GM18517 (cell line): ENCODE data around the gene COMMD4.
"Not testable (repeated sequence)": the region's sequence is repeated elsewhere in the genome, so short reads cannot be mapped to it uniquely, and the experiment has no call there.

Source experiments
- ATAC-seq: cut with Tn5 transposase; IDR thresholded peaks from one replicate; pipeline ENCODE4 v1.9.1; 2021; ENCODE audit warnings: mild to moderate bottlenecking, moderate library complexity; ENCODE audit not compliant: unreplicated experiment

Gene COMMD4

GRCh38 chr15:75335705-75336355 lies at the start of gene COMMD4:
Gene COMMD4 (plus strand): TSS chr15:75336063. CDS start chr15:75336090, 27 bp downstream.
- no peak for ATAC-seq

DNA sequence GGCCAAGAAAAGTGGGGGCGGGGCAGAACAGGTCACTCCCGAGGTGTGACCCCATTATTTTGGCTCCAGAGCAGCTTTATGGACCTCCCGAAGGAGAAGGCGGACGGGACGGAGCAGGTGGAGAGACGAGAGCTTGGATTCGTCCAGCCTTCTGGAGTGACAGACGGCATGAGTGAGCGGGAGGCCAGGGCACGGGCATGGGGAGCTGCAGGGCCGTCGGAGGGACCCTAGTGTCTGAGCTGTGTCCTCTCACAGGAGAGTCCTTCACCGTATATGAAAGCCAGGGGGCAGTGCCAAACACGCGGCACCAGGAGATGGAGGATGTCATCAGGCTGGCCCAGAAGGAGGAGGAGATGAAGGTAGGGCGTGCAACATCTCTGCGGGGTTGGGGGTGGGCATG lies 42.2 kb upstream of the COMMD4 start:
- not testable (repeated sequence) for ATAC-seq

DNA sequence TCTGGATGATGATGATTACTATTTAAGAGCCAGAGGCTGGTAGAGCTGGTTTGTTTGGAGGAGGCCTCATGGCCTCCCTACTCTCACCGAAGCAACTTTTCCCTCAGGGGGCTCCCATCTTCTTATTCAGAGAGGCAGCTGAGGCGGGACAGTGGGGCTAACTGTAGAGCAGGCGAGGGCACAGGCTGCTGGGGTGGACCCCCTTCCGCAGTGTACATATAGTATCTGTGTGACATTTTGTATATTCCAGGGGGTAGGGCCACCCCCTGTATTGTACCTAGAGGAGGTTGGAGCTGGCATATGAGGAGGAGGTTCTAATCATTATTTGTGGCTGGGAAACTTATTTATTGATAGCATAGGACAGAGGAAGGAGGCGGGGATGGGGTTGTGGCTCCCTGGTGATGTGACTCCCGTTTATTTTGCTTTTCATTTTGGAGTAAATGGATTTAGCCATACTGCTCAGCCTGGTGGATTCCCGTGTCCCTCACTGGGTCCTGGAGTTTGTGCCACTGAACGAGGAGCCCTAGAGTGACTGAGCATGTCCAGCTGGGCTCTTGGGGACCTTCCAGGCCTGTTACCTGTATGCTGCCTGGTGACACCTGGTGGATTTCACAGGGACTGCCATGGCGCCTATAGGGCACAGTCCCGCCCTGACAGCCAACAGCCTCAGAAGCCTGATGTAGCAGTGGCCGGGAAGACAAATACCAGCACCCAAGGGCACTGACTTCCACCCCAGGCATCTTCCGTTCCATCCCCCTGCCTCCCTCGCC lies 37.1 kb upstream of the COMMD4 start:
- ATAC-seq = not testable (repeated sequence)

DNA sequence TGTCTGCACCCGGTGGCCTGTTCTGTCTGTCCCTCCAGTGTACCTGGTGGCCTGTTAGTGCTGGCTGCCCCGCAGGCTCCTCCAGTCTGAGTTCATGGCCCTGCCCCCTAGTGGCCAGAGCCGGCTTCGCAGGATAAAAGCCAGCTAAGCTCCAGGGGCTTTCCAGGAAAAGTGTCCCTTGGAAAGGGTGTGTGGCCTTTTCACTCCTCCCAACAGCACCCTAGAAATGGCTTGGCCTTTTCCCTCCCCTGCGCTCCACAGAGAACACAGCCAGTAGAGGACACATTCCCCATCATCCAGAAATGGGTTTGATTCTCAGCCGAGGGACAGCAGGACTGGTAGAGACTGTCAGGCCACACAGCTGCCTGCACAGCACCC lies 36.6 kb upstream of the COMMD4 start:
- ATAC-seq = not testable (repeated sequence)

- ATAC-seq = not testable (repeated sequence)
Measured at GRCh38 chr15:75300026-75300425, 35.8 kb upstream of the COMMD4 start.

- ATAC-seq = no peak
Measured at GRCh38 chr15:75302318-75302717, 33.5 kb upstream of the COMMD4 start.

- not testable (repeated sequence) for ATAC-seq
Measured at GRCh38 chr15:75302753-75303152, 33.1 kb upstream of the COMMD4 start.

GRCh38 chr15:75306188-75306587 lies 29.7 kb upstream of the COMMD4 start:
- no peak for ATAC-seq

DNA sequence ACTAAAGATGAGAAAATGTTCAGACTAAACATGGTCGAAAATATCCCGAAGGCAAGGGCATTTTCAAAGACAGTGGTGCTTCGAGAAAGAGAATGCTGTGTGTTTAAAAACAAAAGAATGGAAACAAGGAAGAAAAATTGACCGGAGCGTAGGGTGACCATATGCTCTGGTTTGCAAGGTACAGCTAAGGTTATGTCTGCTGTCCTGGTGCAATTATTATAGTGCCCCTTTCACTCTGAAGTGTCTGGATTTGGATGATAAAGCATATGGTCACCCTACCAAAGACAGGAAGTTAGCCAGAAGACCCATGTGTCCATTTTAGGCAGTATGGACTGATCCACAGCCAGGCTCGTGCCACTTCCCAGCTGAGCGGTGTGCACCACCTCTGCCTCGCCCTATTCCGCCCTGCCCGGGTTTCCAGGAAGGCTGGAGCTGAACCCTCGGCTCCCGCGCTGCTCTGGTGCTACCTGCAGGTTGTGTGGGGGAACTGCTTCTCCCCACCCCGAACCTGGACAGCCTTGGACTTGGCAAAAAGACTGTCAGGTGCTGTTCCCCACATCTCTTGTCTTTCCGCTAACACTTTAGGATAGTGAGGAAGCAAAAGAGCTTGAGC lies 28.0 kb upstream of the COMMD4 start:
- no peak for ATAC-seq

DNA sequence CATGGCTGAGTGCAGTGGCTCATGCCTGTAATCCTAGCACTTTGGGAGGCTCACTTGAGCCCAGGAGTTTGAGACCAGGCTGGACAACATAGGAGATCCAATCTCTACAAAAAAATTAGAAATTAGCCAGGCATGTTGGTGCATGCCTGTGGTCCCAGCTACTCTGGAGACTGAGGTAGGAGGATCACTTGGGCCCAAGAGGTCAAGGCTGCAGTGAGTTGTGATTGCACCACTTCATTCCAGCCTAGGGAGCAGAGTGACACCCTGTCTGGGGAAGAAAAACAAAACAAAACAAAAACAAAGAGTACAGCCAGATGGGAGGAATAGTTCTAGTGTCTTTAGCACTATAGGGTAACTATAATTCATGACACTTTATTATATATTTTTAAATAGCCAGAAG lies 26.2 kb upstream of the COMMD4 start:
- ATAC-seq = no peak

DNA sequence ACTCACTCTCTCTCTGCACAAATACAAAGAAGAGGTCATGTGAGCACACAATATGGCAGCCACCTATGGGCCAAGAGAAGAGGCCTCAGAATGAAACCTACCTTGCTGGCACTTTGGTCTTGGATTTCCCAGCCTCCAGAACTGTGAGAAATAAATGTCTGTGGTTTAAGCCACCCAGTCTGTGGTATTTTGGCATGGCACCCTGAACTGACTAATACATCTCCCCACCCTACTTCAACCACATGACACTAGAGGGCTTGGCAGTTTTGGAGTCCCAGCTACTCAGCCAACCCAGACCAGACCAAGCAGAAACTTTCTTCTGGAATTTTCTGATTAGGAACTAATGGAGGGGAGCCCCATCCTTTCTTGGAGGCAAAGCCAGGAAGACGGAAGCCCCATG lies 23.3 kb upstream of the COMMD4 start:
- not testable (repeated sequence) for ATAC-seq

DNA sequence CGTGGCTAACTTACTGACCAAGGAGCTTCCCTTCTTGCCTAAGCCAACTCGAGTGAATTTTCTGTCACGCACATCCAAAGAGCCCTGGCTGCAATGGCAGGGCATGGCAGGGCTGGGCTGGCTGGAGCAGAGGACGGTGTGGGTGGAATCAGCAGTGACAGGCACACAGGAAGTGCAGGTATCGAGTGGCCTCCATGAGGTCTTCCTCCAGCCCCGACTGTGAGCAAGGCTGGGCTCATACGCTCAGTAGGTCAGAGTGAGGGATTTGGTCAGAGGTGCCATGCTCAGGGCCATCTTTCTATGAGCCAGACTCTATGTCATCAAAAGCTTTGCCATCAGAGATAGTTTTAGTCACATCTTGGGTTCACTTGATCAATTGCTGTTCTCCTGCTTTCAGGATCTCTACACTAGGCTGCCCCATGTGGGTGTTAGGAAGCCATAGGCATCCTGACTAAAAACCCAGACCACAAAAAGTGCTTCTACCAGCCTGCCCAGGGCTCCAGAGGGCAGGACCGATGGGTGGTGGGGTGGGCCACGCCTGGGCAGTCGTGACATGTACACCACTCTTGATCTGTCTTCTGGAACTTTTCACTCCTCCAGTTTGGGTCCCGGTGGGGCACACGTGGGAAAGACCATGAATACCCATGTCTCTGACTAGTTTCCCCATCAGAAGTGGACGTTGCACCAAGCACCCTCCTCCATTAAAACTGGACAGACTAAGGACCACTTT lies 22.6 kb upstream of the COMMD4 start:
- ATAC-seq = no peak

DNA sequence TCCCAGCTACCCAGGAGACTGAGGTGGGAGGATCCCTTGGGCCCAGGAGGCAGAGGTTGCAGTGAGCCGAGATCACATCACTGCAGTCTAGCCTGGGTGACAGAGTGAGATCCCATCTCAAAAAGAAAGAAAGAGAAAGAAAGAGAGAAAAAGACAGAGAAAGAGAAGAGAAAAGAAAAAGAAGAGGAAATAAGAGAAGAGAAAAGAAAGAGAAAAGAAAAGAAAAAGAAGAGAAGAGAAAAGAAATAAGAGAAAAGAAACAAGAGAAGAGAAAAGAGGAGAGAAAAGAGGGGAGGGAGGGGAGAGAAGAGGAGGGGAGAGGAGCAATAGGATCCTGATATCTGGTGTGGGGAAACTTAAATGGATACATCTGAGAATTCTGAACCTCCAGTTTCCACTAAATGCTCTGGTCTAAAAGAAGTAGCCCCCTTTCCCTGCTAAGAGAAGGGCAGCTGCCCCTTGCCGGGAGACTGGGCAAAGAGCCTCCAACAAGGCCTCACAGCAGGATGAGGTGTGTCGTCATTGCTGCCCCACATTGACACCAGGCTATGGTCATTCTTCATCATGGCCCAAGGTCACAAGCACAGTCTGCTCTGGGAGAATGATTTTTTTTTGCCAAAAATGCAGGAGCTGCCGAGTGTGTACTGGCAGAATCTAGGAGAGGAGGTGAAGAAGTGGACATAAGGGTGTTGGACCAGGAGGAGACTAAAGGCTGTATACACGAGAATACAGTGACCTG lies 21.1 kb upstream of the COMMD4 start:
- no peak for ATAC-seq

GRCh38 chr15:75319231-75319897 lies 16.5 kb upstream of the COMMD4 start:
- ATAC-seq = not testable (repeated sequence)

DNA sequence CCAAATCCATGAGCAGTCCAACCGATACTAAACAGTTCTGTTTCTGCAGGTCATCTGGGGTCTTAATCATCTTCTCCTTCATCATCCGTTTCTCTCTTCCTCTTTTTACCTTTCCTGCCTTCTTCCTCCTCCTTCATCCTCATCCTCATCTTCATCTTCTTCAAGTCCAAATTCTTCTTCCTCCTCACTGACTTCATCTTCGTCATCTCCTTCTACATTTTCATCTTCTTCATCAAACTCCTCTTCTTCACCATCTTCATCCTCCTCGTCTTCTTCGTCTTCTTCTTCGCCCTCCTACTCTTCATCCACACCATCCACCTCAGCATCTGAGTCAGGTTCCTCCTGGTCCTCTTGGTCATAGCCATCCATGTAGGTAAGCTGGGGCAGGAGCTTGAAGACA lies 14.2 kb upstream of the COMMD4 start:
- no peak for ATAC-seq

DNA sequence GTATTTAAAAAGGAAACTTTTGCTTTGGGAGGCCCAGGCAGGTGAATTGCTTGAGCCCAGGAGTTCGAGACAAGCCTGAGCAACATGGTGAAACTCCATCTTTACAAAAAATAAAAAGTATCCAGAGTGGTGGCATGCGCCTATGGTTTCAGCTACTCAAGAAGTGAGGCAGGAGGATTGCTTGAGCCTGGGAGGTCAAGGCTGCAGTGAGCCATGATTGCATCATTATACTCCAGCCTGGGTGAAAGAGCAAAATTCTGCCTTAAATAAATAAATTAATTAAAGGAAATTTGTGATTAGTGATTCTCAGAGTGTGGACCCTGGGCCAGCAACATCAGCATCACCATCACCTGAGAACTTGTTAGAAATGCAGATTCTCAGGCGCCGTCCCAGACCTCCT lies 9.9 kb upstream of the COMMD4 start:
- ATAC-seq = no peak

GRCh38 chr15:75327005-75327404 lies 8.9 kb upstream of the COMMD4 start:
- ATAC-seq = no peak

DNA sequence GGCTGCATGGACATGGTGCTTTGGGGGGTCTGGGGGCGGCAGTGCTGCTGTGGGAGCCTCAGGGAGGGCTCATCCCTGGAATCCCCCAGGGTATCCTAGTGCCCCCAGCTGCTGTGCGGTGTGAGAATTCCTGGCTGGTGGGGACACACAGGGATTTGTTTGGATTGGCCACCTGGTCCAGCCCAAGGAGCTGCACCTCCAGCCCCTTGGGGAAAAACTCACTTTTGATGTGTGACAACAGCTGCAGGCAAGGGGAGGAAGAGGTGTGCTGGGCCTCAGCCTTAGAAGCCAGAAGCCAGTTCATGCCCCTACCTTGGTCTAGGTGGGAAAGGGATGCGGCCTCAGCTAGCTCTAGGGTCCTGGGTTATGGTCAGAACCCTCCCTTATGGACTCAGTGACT lies 8.4 kb upstream of the COMMD4 start:
- no peak for ATAC-seq

- no peak for ATAC-seq
Measured at GRCh38 chr15:75328493-75329314, 7.2 kb upstream of the COMMD4 start.
